Endothelial cell of umbilical vein (primary cell): Measurements from ENCODE around the gene NOP9. TPM values are rescaled to one million over a fixed set of nuclear protein-coding genes. Genes with fewer than 3 reads are reported as not detected.

Source experiments
- BruUV-seq: library from RNA; stranded (reverse); fragments of 400-500 nt; replicated peaks from 2 replicates; lab custom pipeline; 2021; lab: Mats Ljungman, UMichigan
- CTCF ChIA-PET: fragments of 300-600, 350-600 bp; sonication (Branson Sonifier 250); formaldehyde crosslinking; loops from one replicate; lab custom pipeline; 2021; ENCODE audit warnings: antibody characterized with exemption, inconsistent platforms; lab: Charles Lee
- POLR2A ChIA-PET: fragments of 300-600, 350-600 bp; sonication (Branson Sonifier 250); formaldehyde crosslinking; loops from one replicate; lab custom pipeline; 2021; ENCODE audit warnings: antibody characterized with exemption, inconsistent platforms; lab: Charles Lee
- DNase-seq: peaks from one replicate; pipeline ENCODE4 v3.0.0-alpha.2; 2011; ENCODE audit warnings: low read depth, low spot score
- FAIRE-seq: peaks from 2 replicates; lab custom pipeline; 2011; peaks lifted over from hg19 to GRCh38; lab: Jason Lieb, UNC
- H2AFZ ChIP-seq: 2 replicates; pipeline ENCODE4 v1.6.0; 2012; ENCODE audit warnings: low read depth, low read length, control low read depth, inconsistent platforms
- H3K27ac ChIP-seq: 2 replicates; pipeline ENCODE4 v1.5.1; 2011; ENCODE audit warnings: low read depth, mild to moderate bottlenecking, control low read depth, low read length, moderate library complexity; ENCODE audit not compliant: insufficient read depth
- H3K27me3 ChIP-seq, 2 experiments: 2 replicates each; pipeline versions ENCODE4 v1.6.0 to v1.6.1; 2011; ENCODE audit warnings: low read length in 2 of 2, mixed read lengths in 1 of 2; ENCODE audit not compliant: control insufficient read depth in 2 of 2, insufficient read depth in 2 of 2
- H3K36me3 ChIP-seq, 2 experiments: 2 replicates in 1 of 2; 3 replicates in 1 of 2; pipeline ENCODE4 v1.5.1; 2011; ENCODE audit warnings: low read length in 2 of 2, mild to moderate bottlenecking in 1 of 2, moderate library complexity in 1 of 2; ENCODE audit not compliant: control insufficient read depth in 2 of 2, insufficient read depth in 2 of 2; ENCODE audit errors: extremely low read depth in 1 of 2
- H3K4me1 ChIP-seq: 3 replicates; pipeline ENCODE4 v1.5.1; 2011; ENCODE audit warnings: mild to moderate bottlenecking, low read length; ENCODE audit not compliant: control insufficient read depth, insufficient read depth; ENCODE audit errors: extremely low read depth
- H3K4me2 ChIP-seq: 2 replicates; pipeline ENCODE4 v1.6.1; 2011; ENCODE audit warnings: low read length, control low read depth, mixed read lengths; ENCODE audit not compliant: insufficient read depth
- H3K4me3 ChIP-seq, 3 experiments: fragments of 200-600 bp in 1 of 3; sonication (generic), shearing (Covaris generic) in 1 of 3; replicated peaks in 1 of 3; 2 replicates each; pipeline ENCODE4 v1.5.1; 2011 to 2016; ENCODE audit warnings: control low read depth in 3 of 3, low read length in 3 of 3, mild to moderate bottlenecking in 2 of 3, inconsistent platforms in 1 of 3, low read depth in 1 of 3, moderate library complexity in 1 of 3; ENCODE audit not compliant: insufficient read depth in 1 of 3
- H3K79me2 ChIP-seq: 2 replicates; pipeline ENCODE4 v1.6.0; 2012; ENCODE audit warnings: low read length, inconsistent platforms; ENCODE audit not compliant: control insufficient read depth, insufficient read depth
- H3K9ac ChIP-seq: replicated peaks from 2 replicates; pipeline ENCODE3; 2011; ENCODE audit warnings: low read length, control low read depth; ENCODE audit not compliant: insufficient read depth; ENCODE audit errors: extremely low read depth
- H3K9me1 ChIP-seq: replicated peaks from 3 replicates; pipeline ENCODE4 v1.6.0; 2011; ENCODE audit warnings: mild to moderate bottlenecking, low read length; ENCODE audit not compliant: control insufficient read depth, insufficient read depth; ENCODE audit errors: extremely low read depth
- H3K9me3 ChIP-seq: replicated peaks from 2 replicates; pipeline ENCODE4 v1.5.1; 2012; ENCODE audit warnings: low read length, inconsistent platforms; ENCODE audit not compliant: control insufficient read depth, insufficient read depth
- H4K20me1 ChIP-seq: replicated peaks from 2 replicates; pipeline ENCODE3; 2011; ENCODE audit warnings: mild to moderate bottlenecking, low read length; ENCODE audit not compliant: control insufficient read depth, insufficient read depth; ENCODE audit errors: extremely low read depth
- EZH2 ChIP-seq: IDR thresholded peaks from 2 replicates; pipeline ENCODE4 v1.6.1; 2012; ENCODE audit warnings: borderline replicate concordance, low read depth, mild to moderate bottlenecking, moderate library complexity, low read length, inconsistent platforms; ENCODE audit not compliant: severe bottlenecking
- GATA2 ChIP-seq: IDR thresholded peaks from 2 replicates; pipeline ENCODE4 v1.7.0; 2011; ENCODE audit warnings: low read depth, mild to moderate bottlenecking, moderate library complexity, mixed read lengths, low read length; ENCODE audit not compliant: insufficient read length, insufficient read depth
- JUN ChIP-seq: IDR thresholded peaks from 2 replicates; pipeline ENCODE4 v1.6.1; 2011; ENCODE audit warnings: borderline replicate concordance, low read depth; ENCODE audit not compliant: insufficient read length, insufficient read depth
- MYC ChIP-seq: IDR thresholded peaks from one replicate; pipeline ENCODE4 v1.6.1; 2011; ENCODE audit warnings: mild to moderate bottlenecking, low read depth, low read length
- POLR2A ChIP-seq: IDR thresholded peaks from 2 replicates; pipeline ENCODE4 v1.6.1; 2012; ENCODE audit warnings: low read depth, mild to moderate bottlenecking, control low read depth, low read length
- dilution Hi-C: fragments of 300-500 bp; cut with MboI; formaldehyde crosslinking; loops from one replicate; pipeline ENCODE4 v1.15.0; 2019; ENCODE audit warnings: low sequenced_read_pairs; ENCODE audit not compliant: extremely low pct_ligation_motif_present
- intact Hi-C: fragments of 100-400 bp; cut with micrococcal nuclease; formaldehyde crosslinking; loops from one replicate; pipeline ENCODE4 v1.10.0; 2022
- polyA plus RNA-seq, 4 experiments: library from polyadenylated mRNA; depleted of rRNA in 3 of 4; stranded (reverse) in 3 of 4; unstranded in 1 of 4; fragments of >200 nt; gene quantifications; 2 replicates each; pipeline versions ENCODE4 v1.2.1 to v1.2.3, GENCODE V29; 2011 to 2012; ENCODE audit warnings: missing spikeins in 1 of 4
- total RNA-seq: library from RNA; stranded (reverse); gene quantifications from 2 replicates; pipeline ENCODE4 v1.2.3, GENCODE V29; 2021
- TF ChIP-seq, protein P1 (sequence below): IDR thresholded peaks from 2 replicates; pipeline ENCODE4 v1.6.1; 2011; ENCODE audit not compliant: insufficient read depth, insufficient read length
- TF ChIP-seq, protein P2 (sequence below), 2 donors: IDR thresholded peaks; 1 replicate in 1 of 2; 2 replicates in 1 of 2; pipeline ENCODE4 v1.5.1; 2011; ENCODE audit warnings: low read length in 2 of 2, mild to moderate bottlenecking in 2 of 2, moderate library complexity in 2 of 2, control low read depth in 1 of 2, inconsistent platforms in 1 of 2, low read depth in 1 of 2; ENCODE audit not compliant: insufficient read depth in 1 of 2; ENCODE audit errors: extremely low read depth in 1 of 2

NOP9 gene
- total and polyA plus RNA-seq, 2 donors (not counting 3 experiments of a cell fraction or from before 2014, with no cell fraction given) = 16.2 to 31.0 TPM

DNA sequence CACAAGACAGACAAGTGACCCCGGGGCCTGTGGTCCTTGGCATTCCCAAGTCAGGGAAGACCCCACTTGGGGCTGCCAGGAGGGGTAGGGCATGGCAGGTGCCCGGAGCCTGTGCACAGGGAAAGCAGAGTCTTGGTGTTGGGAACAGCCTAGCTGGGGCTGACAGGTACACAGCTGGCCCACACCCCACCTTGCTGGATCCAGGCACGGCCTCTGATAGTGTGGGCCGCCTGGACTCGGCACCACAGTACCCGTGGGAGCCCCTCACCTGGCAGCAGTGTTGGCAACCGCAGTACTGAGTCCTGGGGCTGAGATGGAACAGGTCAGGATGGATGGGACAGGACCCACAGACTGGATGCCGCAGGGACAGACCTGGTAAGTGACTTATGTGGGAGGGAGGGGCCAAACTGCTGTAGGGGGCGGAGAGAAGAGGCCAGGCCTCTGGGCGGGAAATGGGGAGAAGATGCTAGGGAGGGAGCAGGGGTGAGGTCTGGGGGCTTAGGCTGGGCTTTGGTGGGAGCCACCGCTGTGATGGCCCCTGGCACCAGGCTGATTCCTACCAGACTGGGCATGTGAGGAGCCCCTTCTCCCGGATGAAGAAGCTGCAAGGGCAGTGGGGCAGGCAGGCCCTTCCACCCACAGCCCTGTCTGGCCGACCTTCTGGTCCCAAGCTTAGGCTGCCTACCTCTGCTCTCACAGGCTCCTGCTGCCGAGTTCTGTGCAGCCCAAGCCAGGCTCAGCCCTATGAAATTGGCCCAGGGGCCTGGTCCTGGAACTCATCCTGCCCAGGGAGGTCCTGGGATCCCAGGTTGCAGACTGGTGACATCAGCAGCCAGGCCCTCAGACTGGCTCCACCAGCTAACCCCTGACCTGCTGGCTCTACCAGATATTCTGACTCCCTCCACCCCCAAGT lies 36.6 kb upstream of the NOP9 start, which contains the start of gene TGM1:
TSS of gene TGM1 (minus strand) at position 357 of the 913 bp plus-strand sequence. CDS start 825 bp downstream, outside the sequence.
- DNase-seq = no peak
- CTCF ChIA-PET = interaction anchor here (1.0 to 1.3 kb wide), 3 partner anchors 8 to 21 kb away, joined by 3 to 5 read pairs (median 3); partner anchors contain the start of gene RABGGTA
- no peaks in the 10 kb centered on the region for H3K9me1 ChIP-seq
- peaks cover 0 to 14% of the 10 kb centered on the region in 2 experiments for H3K36me3 ChIP-seq
- POLR2A ChIA-PET = no interaction called here
- H2AFZ ChIP-seq = no peak within 1 kb of the TSS
- H3K79me2 ChIP-seq = no peaks in the 10 kb centered on the region
- intact Hi-C loops = no loop called here
- TF ChIP-seq GATA2 = no peak
- TF ChIP-seq, protein P1, sequence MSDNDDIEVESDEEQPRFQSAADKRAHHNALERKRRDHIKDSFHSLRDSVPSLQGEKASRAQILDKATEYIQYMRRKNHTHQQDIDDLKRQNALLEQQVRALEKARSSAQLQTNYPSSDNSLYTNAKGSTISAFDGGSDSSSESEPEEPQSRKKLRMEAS = no peak
- no peak for TF ChIP-seq JUN
- no peak for TF ChIP-seq EZH2
- H3K9ac ChIP-seq = no peak within 1 kb of the TSS
- H3K4me1 ChIP-seq = no peaks in the 10 kb centered on the region
- H3K4me2 ChIP-seq = no peak within 1 kb of the TSS
- no peak for FAIRE-seq
- dilution Hi-C loops = no loop called here
- no TSS peak for BruUV-seq
- no peaks in the 10 kb centered on the region for H3K27me3 ChIP-seq
- no peaks in the 10 kb centered on the region for H3K9me3 ChIP-seq
- no peak within 1 kb of the TSS for H3K4me3 ChIP-seq
- no peak within 1 kb of the TSS for H3K27ac ChIP-seq
- H4K20me1 ChIP-seq = no peaks in the 10 kb centered on the region

DNA sequence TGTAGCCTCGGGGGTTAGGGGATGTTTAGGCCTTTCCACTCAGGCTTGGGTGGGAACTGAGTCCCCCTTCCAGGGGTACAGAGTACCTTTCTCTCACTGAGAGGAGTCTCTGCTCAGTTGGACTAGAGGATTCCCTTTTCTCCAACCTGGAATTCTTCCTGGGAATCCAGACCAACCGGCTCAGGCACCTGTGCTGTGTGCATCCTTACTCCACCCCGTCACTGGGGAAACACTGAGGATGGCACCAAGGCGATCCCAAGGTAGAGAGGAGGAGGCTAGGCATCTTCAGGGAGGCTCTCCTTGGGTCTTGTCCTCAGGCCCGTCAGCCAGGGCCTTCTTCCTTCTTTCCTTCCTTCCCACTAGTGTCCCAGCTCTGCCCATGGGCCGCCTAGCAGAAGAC lies 35.8 kb upstream of the NOP9 start:
- no peaks in the 10 kb centered on the region for H4K20me1 ChIP-seq
- no peaks in the 10 kb centered on the region for H3K79me2 ChIP-seq
- H3K9me1 ChIP-seq = no peaks in the 10 kb centered on the region
- dilution Hi-C loops = no loop called here
- DNase-seq (no peak), FAIRE-seq (no peak)
- POLR2A ChIA-PET = no interaction called here
- BruUV-seq = no TSS peak
- H3K36me3 ChIP-seq = peaks cover 0 to 15% of the 10 kb centered on the region in 2 experiments
- no peaks in the 10 kb centered on the region for H3K27me3 ChIP-seq
- H3K9me3 ChIP-seq = no peaks in the 10 kb centered on the region
- no peak overlapping the region for H2AFZ ChIP-seq
- H3K4me3 ChIP-seq = no peak overlapping the region
- CTCF ChIA-PET = interaction anchor here (1.7 kb wide), 1 partner anchor 33 kb away, joined by 4 read pairs; no protein-coding TSS in a partner anchor
- H3K9ac ChIP-seq = no peak overlapping the region
- no peak overlapping the region for H3K27ac ChIP-seq
- intact Hi-C loops = no loop called here
- TF ChIP-seq, protein P2, sequence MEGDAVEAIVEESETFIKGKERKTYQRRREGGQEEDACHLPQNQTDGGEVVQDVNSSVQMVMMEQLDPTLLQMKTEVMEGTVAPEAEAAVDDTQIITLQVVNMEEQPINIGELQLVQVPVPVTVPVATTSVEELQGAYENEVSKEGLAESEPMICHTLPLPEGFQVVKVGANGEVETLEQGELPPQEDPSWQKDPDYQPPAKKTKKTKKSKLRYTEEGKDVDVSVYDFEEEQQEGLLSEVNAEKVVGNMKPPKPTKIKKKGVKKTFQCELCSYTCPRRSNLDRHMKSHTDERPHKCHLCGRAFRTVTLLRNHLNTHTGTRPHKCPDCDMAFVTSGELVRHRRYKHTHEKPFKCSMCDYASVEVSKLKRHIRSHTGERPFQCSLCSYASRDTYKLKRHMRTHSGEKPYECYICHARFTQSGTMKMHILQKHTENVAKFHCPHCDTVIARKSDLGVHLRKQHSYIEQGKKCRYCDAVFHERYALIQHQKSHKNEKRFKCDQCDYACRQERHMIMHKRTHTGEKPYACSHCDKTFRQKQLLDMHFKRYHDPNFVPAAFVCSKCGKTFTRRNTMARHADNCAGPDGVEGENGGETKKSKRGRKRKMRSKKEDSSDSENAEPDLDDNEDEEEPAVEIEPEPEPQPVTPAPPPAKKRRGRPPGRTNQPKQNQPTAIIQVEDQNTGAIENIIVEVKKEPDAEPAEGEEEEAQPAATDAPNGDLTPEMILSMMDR (IDR thresholded peaks at IDR 0.05; ENCODE audit: extremely low read depth in 1 of 2, insufficient read depth in 1 of 2, low read depth in 1 of 2, low read length in 2 of 2) = no peak
- TF ChIP-seq GATA2 (no peak), POLR2A (no peak), JUN (no peak), MYC (no peak)
- H3K4me2 ChIP-seq = no peak overlapping the region
- H3K4me1 ChIP-seq = no peaks in the 10 kb centered on the region
